Hippocampal formation (tissue), 2 donors: ENCODE results near the gene P4HA3.

ENCODE experiments used
- DNase-seq, 2 donors: peaks; one replicate each; lab custom pipeline; 2025; lab: John Stamatoyannopoulos, UW

P4HA3 gene

DNA sequence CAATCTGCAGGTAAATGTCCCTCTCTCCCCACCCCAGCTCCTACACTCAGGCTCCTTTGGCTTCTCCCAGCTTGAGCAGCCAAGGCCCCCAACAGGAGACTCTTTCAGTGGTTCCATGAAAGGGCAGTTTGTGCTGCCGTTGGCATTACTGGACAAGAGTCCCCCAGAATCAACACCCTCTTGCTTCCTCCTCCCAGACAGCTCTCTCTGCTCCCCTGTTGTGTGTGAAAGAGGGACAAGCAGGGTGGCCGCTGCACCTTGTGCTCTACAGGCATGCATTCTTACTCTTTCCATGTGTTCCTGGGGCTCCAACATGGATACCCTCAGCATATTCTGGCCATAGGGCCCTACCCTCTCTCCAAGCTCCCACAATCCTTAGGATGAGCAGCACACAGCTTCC lies 48.7 kb downstream of the P4HA3 start:
- no peak for DNase-seq

GRCh38 chr11:74257959-74258553 lies 53.4 kb downstream of the P4HA3 start:
- DNase-seq, result peak in 1 of 2 donors; percentile 5

DNA sequence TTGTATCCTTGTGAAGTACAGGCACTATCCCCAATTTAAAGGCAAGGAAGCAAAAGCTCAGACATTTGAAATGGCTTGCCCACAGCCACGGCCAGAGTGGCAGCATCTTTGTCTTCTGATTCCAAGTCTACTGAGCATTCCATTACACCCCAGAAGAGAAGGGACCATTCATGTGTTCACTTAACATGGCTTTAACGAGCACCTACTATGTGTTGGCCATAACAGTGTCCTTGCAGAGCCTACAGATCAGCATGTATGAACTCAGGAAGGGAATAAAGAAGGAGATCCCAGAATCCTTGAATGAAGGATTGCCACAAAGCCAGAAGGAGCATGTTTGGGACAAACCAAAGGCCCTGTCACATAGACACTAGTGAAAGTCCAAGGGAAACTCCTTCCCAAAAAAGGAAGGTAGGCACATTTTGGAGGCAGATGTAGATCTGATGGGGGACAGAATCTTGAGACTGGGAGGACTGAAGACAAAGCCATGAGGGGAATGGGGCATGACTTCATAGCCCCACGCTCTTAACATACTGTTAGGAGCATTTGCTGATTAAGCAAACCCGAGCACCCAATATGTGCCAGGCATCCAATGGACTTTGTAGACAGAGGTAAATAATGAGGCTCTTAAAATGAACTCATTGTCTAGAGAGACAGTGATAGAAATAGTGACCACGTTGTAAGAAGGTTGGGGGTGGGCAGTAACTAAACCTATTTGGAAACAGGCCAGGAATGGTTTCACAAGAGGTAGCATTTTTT lies 54.9 kb downstream of the P4HA3 start:
- no peak for DNase-seq

DNA sequence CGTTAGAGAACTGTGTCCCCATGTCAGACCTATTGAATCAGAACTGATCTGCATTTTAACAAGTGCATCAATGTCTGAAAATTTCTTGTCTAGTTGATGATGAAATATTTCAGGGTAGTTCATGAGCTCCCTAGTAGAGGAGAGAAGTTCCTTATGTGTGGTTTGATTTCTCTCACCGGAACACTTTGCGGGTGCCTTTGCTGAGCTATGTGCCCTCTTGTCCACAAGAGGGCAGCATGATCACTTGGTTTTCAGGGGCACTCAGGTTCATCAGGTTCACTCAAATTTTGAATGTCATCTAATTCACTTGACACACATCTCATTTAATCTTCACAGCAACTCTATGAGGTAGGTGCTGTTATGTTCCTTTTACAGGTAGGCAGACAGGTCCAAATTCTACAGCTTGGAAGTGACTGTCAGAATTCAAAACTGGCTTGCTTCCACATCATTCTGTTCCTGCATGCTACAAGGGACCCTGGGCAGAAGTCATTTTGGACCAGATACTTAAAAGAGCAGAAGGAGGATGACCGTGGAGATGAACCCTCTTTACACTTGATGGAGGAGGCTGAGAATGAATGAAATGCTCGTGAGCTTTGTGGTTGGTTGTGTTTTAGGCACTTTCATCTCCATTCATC lies 55.6 kb downstream of the P4HA3 start:
- DNase-seq, result peak; percentile 31 to 43

DNA sequence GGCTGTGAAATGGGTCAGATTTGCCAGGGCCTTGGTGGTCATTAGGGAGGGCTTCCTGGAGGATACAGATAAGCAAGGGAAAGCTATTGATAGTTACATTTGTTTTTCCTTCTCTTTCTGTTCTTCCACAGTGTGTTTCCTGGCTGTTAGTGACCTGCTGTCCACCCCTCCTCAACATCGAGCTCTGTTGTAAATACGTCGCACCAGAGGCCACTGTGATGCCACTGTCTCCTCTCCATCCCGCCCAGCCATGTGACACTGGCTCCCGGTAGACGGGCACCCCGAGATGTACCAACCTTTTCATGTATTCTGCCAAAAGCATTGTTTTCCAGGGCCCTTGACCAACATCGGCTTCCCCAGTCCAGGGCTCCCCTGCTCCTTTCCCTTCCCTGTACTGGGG lies 58.1 kb downstream of the P4HA3 start:
- DNase-seq, result no peak

GRCh38 chr11:74249496-74249895 lies 61.9 kb downstream of the P4HA3 start:
- no peak for DNase-seq

GRCh38 chr11:74248469-74248868 lies 63.0 kb downstream of the P4HA3 start:
- no peak for DNase-seq

GRCh38 chr11:74238243-74238642 lies 73.2 kb downstream of the P4HA3 start:
- DNase-seq, result no peak

DNA sequence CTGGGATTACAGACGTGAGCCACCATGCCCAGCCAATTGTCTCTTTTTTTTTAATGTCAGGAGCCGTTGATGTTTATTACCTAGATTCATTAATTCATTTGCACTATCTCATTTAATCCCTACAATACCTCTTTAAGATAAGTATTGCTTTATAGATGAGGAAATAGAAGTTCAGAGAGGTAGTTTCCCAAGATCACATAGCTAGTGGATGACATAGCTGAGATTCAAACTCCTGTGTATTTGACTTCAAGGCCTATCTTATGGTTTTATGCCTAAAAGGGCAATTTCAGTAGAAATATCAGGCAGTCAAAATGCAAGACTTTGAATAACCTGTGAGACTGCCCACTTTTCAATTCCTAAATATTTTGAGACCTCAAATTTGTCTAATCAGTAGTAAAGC lies 73.9 kb downstream of the P4HA3 start:
- no peak for DNase-seq

DNA sequence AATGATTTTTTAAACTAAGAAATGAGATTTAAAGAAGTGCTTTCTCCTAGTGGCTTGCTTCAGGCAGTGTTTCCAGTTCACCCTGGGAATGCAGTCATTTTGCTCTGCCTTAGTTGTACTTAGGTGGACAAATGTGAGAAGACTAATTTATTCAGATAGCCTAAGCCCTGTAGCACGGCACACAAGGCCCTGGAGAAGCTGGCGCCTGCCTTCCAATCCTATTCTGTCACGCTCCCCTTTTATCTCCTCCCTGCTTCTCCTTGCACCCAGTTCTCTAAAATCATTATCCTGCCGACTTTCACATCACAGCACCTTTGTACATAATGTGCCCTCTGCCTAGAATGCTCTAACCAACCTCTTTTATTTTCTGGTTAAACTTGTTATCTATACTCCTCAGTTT lies 76.3 kb downstream of the P4HA3 start:
- DNase-seq, result no peak

GRCh38 chr11:74233683-74234082 lies 77.8 kb downstream of the P4HA3 start:
- no peak for DNase-seq

GRCh38 chr11:74232311-74232950 lies 79.0 kb downstream of the P4HA3 start:
- DNase-seq, result no peak

- no peak for DNase-seq
These were observed 84.5 kb downstream of the P4HA3 start for GRCh38 chr11:74226907-74227306.

- no peak for DNase-seq
These were observed 85.9 kb downstream of the P4HA3 start for GRCh38 chr11:74225565-74225964.

DNA sequence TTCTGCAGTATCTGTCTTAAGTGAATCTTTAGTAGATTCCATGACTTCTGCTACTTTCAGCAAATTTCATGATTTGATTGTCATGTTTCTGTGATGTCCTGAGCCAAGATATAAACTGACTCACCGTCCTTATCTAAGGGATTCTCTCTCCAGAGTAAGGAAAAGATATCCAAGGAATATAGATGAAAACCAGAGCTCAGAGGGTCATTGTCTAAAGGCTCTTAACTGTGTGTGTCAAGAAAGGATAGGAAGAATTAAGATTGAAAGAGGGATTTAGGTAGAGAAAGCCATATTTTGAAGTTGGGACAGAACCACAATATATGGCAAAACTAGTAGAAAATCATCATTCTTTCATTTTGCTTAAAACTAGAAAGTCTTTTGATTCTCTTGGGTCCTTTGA lies 89.6 kb downstream of the P4HA3 start:
- DNase-seq, result no peak

GRCh38 chr11:74220376-74220775 lies 91.1 kb downstream of the P4HA3 start:
- DNase-seq, result no peak
